ENCODE measurements around the gene OR5AR1. TPM values are rescaled to one million over a fixed set of nuclear protein-coding genes. Genes with fewer than 3 reads are reported as not detected.
A peak's percentile ranks its signal among the peaks of the same experiment; 100 is the strongest.
"Not testable (repeated sequence)": the region's sequence is repeated elsewhere in the genome, so short reads cannot be mapped to it uniquely, and the experiment has no call there.

Gene OR5AR1
- polyA plus RNA-seq (2014; cell fraction: cytosol; rRNA removed) = not detected in 2 replicates
- not detected in 2 replicates for polyA plus RNA-seq (2014; cell fraction: nucleus; rRNA removed)

DNA sequence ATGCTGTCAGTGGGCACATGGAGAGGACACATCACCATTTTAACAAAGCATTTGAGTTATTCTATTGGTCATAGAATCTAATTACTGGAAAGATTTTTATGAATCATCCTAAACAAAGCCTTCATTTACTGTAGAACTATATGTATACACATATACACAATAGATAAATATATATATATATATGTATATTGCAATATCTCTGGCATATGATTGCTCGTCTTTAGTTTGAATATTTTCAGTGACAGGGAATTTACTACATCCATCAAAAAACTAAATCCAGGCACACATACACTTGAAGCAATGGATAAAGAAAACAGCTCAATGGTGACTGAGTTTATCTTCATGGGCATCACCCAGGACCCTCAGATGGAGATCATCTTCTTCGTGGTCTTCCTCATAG lies at the start of gene OR5AR1:
Gene OR5AR1 (plus strand): TSS at position 301 of the 400 bp plus-strand sequence. CDS start 0 bp downstream, at position 301.
- no peak for DNase-seq (ENCODE audit: low spot score)

DNA sequence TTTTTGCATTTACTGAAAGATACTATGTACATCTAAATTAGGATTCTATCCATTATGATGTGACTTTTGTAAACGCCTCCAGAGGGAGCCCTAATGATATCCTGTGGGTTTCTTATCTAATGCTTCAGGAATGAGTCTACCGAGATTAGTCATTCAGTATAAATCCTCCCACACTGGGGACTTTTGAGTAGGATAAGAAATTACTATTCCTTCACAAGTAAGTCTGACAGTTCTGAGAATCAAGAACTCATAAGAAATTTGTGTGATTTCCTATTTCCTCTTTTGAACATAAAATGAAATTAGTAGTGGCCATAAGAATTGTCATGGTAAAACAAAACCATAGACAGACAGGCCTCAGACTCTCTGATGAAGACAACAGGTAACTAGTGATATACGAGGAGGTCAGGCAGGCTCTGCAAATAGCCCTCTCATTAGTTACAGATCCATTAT lies 38.8 kb upstream of the OR5AR1 start:
- DNase-seq (ENCODE audit: low spot score) = peak; percentile 22

DNA sequence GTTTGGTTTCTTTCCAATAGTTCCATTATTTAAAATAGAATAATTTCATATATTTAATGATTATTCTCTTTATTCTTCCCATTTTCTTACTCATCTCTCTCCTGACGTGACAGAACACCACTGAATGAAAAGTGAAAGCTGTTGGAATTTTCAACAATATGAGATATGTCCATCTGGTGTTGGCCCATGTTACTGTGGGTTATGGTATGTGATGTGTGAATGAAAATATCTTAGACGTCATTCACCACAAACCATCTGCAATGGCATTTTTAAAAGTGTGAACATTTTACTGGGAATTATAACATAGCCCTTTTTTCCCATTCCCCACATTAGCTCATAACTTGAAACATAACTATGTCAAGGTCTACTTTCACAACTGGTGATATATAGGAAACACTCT lies 37.5 kb upstream of the OR5AR1 start:
- DNase-seq (ENCODE audit: low spot score) = no peak

DNA sequence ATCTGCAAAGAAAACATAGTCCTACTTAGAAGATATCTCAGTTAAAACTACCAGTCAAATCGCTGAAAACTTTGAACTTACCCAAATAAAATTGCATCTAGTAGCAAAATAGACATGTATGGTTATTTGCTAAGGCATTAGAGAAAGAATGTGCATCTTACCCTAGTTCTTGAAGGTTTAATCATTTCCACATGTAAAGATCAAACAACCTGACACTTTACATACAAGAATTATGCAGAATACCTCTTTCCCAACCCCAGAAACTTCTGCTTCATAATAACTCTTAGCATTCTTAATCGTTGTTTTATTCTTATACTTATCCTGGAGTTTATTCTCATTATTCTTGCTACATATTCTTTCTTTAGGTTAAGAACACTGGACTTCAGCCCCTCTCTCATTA lies 31.2 kb upstream of the OR5AR1 start:
- no peak for DNase-seq (ENCODE audit: low spot score)

DNA sequence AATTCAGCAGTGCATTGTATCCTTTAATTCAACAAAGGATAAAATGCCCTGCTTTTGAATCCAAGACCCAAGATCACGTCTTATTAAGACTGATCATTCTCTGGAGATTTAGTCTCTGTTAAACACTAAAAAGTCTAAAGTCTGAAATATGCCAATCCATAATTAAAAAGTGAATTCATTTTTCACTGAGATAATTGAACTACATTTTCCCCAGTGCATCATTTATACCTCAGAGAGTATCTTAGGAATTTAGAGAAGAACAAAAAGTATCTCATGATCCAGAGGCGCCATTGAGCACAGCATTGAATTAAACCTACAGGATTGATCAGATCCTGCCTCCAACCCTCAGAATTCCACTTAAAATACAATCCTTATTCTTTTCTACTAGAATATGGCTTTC lies 26.6 kb upstream of the OR5AR1 start:
- no peak for DNase-seq (ENCODE audit: low spot score)

DNA sequence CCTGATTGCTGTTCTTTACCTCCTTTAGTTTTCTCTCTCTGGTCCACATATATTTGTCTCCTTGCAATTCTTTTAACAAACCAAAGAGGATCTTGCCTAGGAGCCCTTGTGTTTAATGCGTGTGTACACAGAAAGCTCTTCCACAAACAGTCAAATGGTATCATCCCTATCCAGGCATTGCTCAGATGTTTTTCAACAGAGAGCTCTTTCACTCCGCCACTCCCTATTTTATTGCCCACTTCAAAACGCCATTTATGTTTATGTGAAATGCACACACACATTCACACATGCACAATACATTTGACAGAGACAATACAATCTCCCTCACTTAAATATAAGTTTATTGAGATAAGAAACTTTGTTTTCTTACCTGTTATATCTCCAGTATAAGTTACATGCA lies 26.0 kb upstream of the OR5AR1 start:
- DNase-seq (ENCODE audit: low spot score) = no peak

DNA sequence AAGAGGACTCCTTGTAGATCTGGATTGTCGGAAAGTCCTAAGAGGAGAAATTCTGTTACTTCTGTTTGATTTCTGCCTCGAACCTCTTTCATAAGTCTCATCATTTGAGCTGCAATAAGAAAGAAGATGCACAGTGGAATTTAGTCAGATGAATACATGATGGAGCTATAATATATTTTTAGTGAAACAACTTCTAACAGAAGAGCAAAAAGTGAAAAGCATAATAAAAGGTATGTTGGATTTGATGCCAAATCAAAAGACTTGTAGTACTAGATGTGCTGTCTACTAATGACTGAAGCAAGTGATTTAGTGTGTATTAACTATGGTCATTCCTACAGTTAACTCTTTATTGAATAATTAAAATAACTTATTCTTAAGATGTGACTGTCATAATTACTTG lies 21.1 kb upstream of the OR5AR1 start, which contains the start of gene OR5AP2:
Gene OR5AP2 (minus strand): TSS at position 101 of the 400 bp plus-strand sequence. CDS start 0 bp downstream, at position 101.
- DNase-seq (ENCODE audit: low spot score) = no peak

DNA sequence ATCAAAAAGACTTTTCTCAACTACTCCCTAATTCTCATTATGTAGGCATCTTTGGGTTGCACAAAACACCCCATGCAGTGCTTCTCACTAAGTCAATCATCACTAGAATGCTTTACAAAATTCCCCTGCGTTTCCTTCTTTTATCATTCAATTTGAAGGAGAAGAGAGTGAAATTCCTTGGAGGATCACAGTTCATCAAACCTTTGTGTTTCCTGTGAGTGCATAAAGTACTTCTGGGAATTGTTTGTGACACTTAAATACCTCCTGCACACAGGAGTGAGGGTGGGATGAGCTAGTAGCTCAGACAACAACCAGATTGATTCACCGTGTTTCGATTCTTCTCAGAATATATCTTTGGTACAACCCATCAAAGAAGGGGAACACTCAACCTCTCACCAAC lies 3.7 kb upstream of the OR5AR1 start:
- DNase-seq (ENCODE audit: low spot score) = no peak

DNA sequence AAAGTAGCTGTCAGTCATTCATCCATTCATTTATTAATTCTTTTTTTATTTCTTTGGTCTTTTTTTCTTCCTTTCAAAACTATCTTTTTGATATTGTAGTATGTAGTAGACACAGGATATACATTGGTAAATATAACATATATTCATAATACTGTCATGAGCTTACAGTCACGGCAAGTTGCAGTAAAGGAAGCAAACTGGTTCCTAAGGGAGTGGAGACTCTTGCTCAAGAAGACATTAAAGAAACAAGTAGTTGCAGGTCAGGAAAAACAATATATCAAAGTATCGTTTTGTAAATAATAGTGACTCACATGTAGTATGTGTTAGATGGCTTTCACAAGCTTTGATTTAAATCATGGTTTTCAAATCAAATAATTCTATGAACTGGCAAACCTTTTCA lies 7.5 kb downstream of the OR5AR1 start:
- no peak for DNase-seq (ENCODE audit: low spot score)

DNA sequence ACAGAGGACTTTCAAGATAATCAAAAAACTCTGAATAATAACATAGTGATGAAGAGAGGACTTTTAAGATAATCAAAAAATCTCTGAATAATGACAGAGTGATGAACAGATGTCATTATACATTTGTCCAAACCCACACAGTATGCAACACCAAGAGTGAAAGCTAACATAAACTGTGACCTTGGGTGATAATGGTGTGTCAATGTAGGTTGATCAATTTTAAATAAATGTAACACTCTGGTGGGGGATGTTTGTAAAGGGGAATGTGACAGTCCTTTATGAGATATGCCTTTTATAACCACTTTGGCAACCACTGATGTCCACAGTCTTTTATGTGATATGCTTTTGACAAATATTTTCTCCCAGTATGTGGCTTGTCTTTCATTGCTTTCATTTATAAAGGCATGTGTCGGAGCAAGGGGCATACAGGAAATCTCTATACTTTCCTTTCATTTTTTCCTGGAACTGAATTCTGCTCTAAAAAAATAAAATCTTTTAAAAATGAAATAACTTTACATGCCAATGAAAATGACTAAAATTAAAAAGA lies 25.1 kb downstream of the OR5AR1 start:
- DNase-seq (ENCODE audit: low spot score) = no peak

DNA sequence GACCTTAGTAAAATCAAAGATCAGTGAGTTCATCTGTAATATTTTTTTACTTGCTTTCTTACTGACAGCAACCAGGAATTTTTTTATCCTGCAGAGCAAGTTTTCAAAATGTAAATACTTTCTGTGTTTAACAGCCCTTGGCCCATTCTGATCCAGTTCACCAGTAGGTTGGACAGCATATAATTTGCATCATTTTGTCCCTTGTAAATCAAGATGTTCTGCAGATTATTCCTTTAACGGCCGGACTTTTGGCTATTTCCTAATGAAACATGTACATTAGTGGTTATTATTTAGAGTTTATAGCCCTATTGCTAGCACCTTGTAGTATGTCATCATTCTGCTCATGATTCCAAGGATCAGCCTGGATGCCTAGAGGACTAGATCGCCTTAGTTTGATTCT lies 27.7 kb downstream of the OR5AR1 start:
- not testable (repeated sequence) for DNase-seq (ENCODE audit: low spot score)

DNA sequence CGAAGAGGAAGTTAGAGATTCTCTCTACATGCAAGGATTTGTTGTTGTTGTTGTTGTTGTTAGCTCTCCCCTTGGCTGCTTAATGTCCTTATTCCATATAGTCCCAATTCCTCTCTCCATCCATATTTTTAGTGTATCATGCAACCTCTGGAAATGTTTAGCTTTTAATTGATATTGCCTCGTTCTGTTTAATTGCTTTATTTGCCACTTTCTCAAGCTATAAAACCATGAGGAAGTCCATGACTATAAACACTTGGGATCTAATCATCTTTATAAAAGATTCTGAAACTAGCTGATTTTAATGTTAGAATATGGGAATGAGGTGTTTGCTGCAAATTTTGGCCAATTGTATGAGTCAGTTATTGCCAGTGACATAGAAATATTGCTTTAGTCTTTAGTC lies 29.9 kb downstream of the OR5AR1 start:
- no peak for DNase-seq (ENCODE audit: low spot score)

DNA sequence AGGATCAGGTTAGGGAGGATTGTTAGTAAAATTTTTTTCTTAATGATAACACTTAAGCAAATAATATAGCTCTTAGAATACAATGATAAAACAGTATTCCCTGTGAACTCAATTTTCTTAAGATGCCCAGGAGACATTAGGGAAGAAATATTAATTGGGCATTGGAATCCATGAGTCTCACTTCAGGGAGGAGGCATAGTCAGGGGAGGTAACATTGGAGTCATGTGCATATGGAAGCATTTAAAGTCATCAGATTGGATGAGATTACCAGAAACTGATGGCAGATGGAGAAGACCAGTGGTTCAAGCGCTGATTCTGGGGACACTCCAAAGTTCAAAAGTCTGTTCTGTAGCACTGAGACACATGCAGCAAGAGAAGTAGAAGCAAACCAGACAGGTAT lies 35.3 kb downstream of the OR5AR1 start, which contains the start of gene OR9G1:
Gene OR9G1 (plus strand): TSS at position 301 of the 400 bp plus-strand sequence. CDS start 1,293 bp downstream, outside the sequence.
- DNase-seq (ENCODE audit: low spot score) = no peak

DNA sequence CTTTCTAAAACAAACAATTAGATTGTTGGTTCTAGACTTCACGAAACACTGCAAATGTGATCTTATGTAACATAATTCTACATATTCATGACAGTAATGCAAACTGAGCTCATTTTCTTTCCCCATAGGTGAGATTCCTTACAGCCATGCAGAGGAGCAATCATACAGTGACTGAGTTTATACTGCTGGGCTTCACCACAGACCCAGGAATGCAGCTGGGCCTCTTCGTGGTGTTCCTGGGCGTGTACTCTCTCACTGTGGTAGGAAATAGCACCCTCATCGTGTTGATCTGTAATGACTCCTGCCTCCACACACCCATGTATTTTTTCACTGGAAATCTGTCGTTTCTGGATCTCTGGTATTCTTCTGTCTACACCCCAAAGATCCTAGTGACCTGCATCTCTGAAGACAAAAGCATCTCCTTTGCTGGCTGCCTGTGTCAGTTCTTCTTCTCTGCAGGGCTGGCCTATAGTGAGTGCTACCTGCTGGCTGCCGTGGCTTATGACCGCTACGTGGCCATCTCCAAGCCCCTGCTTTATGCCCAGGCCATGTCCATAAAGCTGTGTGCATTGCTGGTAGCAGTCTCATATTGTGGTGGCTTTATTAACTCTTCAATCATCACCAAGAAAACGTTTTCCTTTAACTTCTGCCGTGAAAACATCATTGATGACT lies 36.9 kb downstream of the OR5AR1 start:
- no peak for DNase-seq (ENCODE audit: low spot score)

DNA sequence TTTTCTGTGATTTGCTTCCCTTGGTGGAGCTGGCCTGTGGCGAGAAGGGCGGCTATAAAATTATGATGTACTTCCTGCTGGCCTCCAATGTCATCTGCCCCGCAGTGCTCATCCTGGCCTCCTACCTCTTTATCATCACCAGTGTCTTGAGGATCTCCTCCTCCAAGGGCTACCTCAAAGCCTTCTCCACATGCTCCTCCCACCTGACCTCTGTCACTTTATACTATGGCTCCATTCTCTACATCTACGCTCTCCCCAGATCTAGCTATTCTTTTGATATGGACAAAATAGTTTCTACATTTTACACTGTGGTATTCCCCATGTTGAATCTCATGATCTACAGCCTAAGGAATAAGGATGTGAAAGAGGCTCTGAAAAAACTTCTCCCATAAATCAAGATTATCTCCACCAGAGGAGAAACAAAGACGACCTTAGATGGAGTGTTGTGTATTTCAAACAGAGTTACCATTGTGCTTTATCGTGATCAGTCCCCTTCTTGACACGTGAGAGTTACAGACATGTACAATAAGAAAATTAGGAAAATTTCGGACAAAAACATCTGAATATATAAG lies 37.5 kb downstream of the OR5AR1 start:
- no peak for DNase-seq (ENCODE audit: low spot score)

DNA sequence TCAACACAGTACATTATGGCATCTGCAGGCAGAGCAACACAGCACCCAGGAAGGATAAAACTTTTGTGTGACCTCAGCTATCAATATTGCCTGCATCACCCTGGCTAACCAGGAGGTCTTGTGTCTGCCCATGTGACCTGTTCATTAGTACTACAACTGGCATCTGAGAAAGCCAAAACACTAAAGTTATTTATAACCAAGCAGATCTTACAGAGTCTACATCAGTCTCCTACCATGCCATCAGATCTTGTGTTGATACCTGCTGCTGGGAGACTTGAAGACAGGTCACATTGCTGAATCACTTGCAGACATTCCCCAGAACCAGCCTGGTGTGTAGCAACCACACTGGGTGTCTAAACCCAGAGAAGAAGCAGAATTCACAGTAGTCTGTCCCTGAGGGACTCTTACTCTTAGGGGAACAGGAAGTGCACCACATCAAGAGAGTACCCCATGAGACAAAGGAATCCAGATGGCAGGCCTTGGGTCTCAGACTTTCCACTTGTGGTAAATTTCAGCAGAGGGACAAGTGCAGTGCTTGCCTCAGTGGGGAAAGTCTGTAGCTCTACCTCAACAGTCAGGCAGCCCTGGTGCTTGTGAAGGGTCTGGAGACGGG lies 42.4 kb downstream of the OR5AR1 start:
- no peak for DNase-seq (ENCODE audit: low spot score)

DNA sequence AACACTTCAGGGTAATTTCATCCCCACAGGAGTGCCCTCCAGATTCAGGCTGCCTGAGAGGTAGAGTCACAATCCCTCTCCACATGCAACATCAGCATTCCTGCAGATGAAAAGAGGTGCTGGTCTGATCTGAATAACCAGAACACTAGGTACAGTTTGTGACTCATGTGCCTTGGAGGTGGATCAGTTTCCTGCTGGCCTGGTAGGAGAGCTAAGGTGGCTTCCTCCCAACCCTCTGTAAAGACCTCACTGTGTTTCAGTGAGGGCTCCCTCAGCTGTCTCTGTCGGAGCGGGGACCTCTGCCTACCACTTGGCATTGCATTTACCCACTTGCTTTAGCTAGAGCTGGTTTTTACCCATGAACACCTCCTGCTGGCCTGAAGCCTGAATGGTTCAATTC lies 43.0 kb downstream of the OR5AR1 start:
- no peak for DNase-seq (ENCODE audit: low spot score)

DNA sequence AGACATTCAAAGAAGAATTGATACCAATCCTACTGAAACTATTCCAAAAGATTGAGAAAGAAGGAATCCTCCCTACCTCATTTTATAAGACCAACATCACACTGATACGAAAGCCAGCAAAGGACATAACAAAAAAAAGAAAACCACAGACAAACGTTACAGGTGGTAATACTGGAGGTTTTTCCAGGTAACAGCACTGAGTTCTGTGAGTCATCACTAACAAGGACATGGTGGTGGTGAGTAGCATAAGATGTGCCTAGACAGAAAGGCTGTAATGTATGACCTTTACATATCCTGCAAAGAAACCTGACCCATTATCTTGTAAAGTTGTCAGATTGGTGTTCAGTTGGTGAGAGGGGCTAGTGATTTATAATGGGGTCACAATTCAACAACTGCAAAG lies 50.7 kb downstream of the OR5AR1 start:
- no peak for DNase-seq (ENCODE audit: low spot score)

Measured in SK-N-DZ (cell line).